Pancreas (tissue), 10 donors: ENCODE results near the gene SCMH1. TPM values are rescaled to one million over a fixed set of nuclear protein-coding genes. Genes with fewer than 3 reads are reported as not detected.
A peak's percentile ranks its signal among the peaks of the same experiment; 100 is the strongest.

Experiments
- ATAC-seq, 4 donors: fragments of 200-7000 bp; cut with Tn5 transposase; one replicate each; pipeline versions ENCODE4 v1.8.0 to v1.9.1; 2020; ENCODE audit warnings: mild to moderate bottlenecking in 4 of 4, moderate library complexity in 4 of 4
- DNase-seq, 6 donors: peaks; one replicate each; pipeline ENCODE4 v3.0.0-alpha.2; 2020
- FAIRE-seq: peaks from 2 replicates; lab custom pipeline; 2012; peaks lifted over from hg19 to GRCh38; lab: Jason Lieb, UNC
- H3K27ac ChIP-seq, 4 donors: fragments of 200-600 bp; sonication (generic); 1 replicate in 3 of 4; 2 replicates in 1 of 4; pipeline versions ENCODE4 v1.5.0 to v1.8.0; 2020
- H3K27me3 ChIP-seq, 4 donors: fragments of 200-600 bp; one replicate each; pipeline ENCODE4 v1.8.0; 2021
- H3K36me3 ChIP-seq, 3 donors: fragments of 200-600 bp; sonication (generic) in 1 of 3; one replicate each; pipeline versions ENCODE4 v1.5.0 to v1.8.0; 2020 to 2021
- H3K4me1 ChIP-seq, 3 donors: fragments of 200-600 bp; one replicate each; pipeline ENCODE4 v1.8.0; 2021
- H3K4me3 ChIP-seq, 4 donors: fragments of 200-600 bp; sonication (generic) in 2 of 4; one replicate each; pipeline versions ENCODE4 v1.5.0 to v1.8.0; 2020 to 2021
- H3K9me3 ChIP-seq, 4 donors: fragments of 200-600 bp; one replicate each; pipeline ENCODE4 v1.8.0; 2021
- CTCF ChIP-seq, 4 donors: fragments of 200-600 bp; sonication (generic) in 3 of 4; IDR thresholded peaks; one replicate each; pipeline versions ENCODE4 v1.5.0 to v1.8.0; 2021; ENCODE audit warnings: antibody characterized with exemption in 4 of 4
- WGBS, 2 donors: extraction: QIAGEN DNeasy Blood & Tissue Kit; methylation state at CpG; one replicate each; pipeline ENCODE4 v1.1.7; 2013; 5-methylcytosine and 5-hydroxymethylcytosine counted together
- intact Hi-C, 3 donors: fragments of 100-400 bp; cut with DNase I; formaldehyde crosslinking; loops; one replicate each; pipeline versions ENCODE4 v1.11.1 to v1.14.2; 2022
- polyA plus RNA-seq, 2 donors: library from polyadenylated mRNA; stranded (reverse); fragments of 200-250 nt; gene quantifications; one replicate each; pipeline ENCODE4 v1.2.3, GENCODE V29; 2013
- total RNA-seq, 6 donors: library from RNA; stranded (reverse); fragmentation: NEBNext Ultra II Directional in 4 of 6; extraction: Animal tissue kit (Norgen Biotek cat#: 25700) in 4 of 6; gene quantifications; one replicate each; pipeline versions ENCODE4 v1.2.1 to v1.2.4, GENCODE V29; 2021 to 2023
- donor health status: healthy with polysubstance abuse.
- donor health status: DM: no; HTN: no; CAD: no; lungs with moderate emphysema.
- donor health status: DM: no; HTN: no; CAD: no.
- donor health status: control.
- donor health status: control.
- donor health status: Bipolar disorder and iron deficiency.
- donor health status: DM: yes; HTN: yes; CAD: no.
- donor health status: DM: no; HTN: no; CAD: no.
- donor health status: DM: no; HTN: no; CAD: no.
- donor health status: DM: yes; HTN: yes; CAD: no.

SCMH1 gene
- total and polyA plus RNA-seq, 8 donors, result 24.5 to 41.9 (median 29.9) TPM

- Histone ChIP-seq H3K27me3 (no peaks in the 10 kb centered on the region), H3K36me3 (no peaks in the 10 kb centered on the region), H3K4me1 (peaks cover 13 to 26% (median 26%) of the 10 kb centered on the region in 3 donors), H3K4me3 (no peak overlapping the region), H3K9me3 (no peaks in the 10 kb centered on the region), H3K27ac (no peak overlapping the region)
- DNase-seq, result no peak
- no peak for TF ChIP-seq CTCF (IDR thresholded peaks at IDR 0.05)
- WGBS, 2 donors, result 65 to 67% methylated on average over 3 of the region's 3 CpGs
- no peak for ATAC-seq
- FAIRE-seq, result no peak
- intact Hi-C loops, result loop anchor here in 1 of 3 donors (10.0 kb wide), 1 partner anchor 62 kb away; no protein-coding TSS in a partner anchor
Observed at GRCh38 chr1:41226815-41227434, 15.2 kb downstream of the SCMH1 start.

DNA sequence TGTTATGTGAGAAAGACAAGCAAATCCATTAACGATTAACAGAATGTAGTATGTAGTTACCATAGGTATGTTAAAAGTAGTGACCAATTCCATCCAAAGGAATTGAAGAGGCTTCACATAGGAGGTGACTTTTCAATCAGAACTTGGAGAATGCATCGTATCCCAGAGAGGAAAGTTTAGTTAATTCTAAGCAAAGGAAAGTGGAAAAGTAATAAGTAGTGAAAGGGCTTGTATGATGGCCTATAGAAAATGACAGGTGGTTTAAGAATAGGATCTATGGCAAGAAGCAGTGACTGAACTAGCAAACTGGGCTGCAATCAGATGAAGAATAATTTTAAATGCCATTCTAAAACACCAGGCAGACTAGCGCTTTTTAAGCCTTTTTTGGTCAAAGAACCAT is 16.6 kb downstream of the SCMH1 start:
- Histone ChIP-seq H3K4me3 (no peak overlapping the region), H3K27ac (no peak overlapping the region), H3K27me3 (no peaks in the 10 kb centered on the region), H3K36me3 (no peaks in the 10 kb centered on the region), H3K9me3 (no peaks in the 10 kb centered on the region), H3K4me1 (peaks cover 10 to 26% (median 23%) of the 10 kb centered on the region in 3 donors)
- DNase-seq (no peak), FAIRE-seq (no peak), ATAC-seq (no peak)
- TF ChIP-seq CTCF (IDR thresholded peaks at IDR 0.05), result no peak
- intact Hi-C loops, result loop anchor here in 1 of 3 donors (10.0 kb wide), 1 partner anchor 61 kb away; no protein-coding TSS in a partner anchor
- WGBS, 2 donors, result 71 to 76% methylated on average over 3 of the region's 3 CpGs

- no peak for TF ChIP-seq CTCF (IDR thresholded peaks at IDR 0.05)
- 13 to 17% methylated on average over 2 of the region's 2 CpGs for WGBS, 2 donors
- no peak for DNase-seq
- no peak overlapping the region for H3K4me3 ChIP-seq
- no peaks in the 10 kb centered on the region for H3K27me3 ChIP-seq
- FAIRE-seq, result no peak
- H3K36me3 ChIP-seq, result no peaks in the 10 kb centered on the region
- no peak overlapping the region for H3K27ac ChIP-seq
- peaks cover 10 to 26% (median 23%) of the 10 kb centered on the region in 3 donors for H3K4me1 ChIP-seq
- intact Hi-C loops, result loop anchor here in 1 of 3 donors (10.0 kb wide), 1 partner anchor 58 kb away; no protein-coding TSS in a partner anchor
- no peaks in the 10 kb centered on the region for H3K9me3 ChIP-seq
- peak in 3 of 4 donors; percentile 67 to 81 (median 73) for ATAC-seq
Observed at GRCh38 chr1:41222496-41222895, 19.6 kb downstream of the SCMH1 start.

GRCh38 chr1:41221995-41222394 is 20.1 kb downstream of the SCMH1 start:
- TF ChIP-seq CTCF (IDR thresholded peaks at IDR 0.05), result no peak
- Histone ChIP-seq H3K9me3 (no peaks in the 10 kb centered on the region), H3K36me3 (no peaks in the 10 kb centered on the region), H3K4me1 (peaks cover 10 to 26% (median 23%) of the 10 kb centered on the region in 3 donors), H3K4me3 (no peak overlapping the region), H3K27ac (no peak overlapping the region), H3K27me3 (no peaks in the 10 kb centered on the region)
- FAIRE-seq (no peak), DNase-seq (no peak), ATAC-seq (no peak)
- intact Hi-C loops, result loop anchor here in 1 of 3 donors (10.0 kb wide), 1 partner anchor 57 kb away; no protein-coding TSS in a partner anchor

GRCh38 chr1:41218152-41218551 is 24.0 kb downstream of the SCMH1 start:
- Histone ChIP-seq H3K9me3 (no peaks in the 10 kb centered on the region), H3K36me3 (no peaks in the 10 kb centered on the region), H3K27ac (no peak overlapping the region), H3K4me1 (peaks cover 0 to 9% (median 6%) of the 10 kb centered on the region in 3 donors), H3K4me3 (no peak overlapping the region), H3K27me3 (no peaks in the 10 kb centered on the region)
- 92 to 99% methylated on average over 1 of the region's 1 CpG for WGBS, 2 donors
- ATAC-seq (no peak), DNase-seq (no peak), FAIRE-seq (no peak)
- intact Hi-C loops, result no loop called here
- no peak for TF ChIP-seq CTCF (IDR thresholded peaks at IDR 0.05)
